Keratinocyte (primary cell): ENCODE measurements around the gene FJX1.

Experiments
- CTCF ChIP-seq, 3 experiments: IDR thresholded peaks in 1 of 3; conservative IDR thresholded peaks in 1 of 3; optimal IDR thresholded peaks in 1 of 3; 2 replicates in 2 of 3; 3 replicates in 1 of 3; pipeline versions ENCODE3 to v1.5.1; 2011; ENCODE audit warnings: low read length in 3 of 3, mild to moderate bottlenecking in 3 of 3, moderate library complexity in 2 of 3, control low read depth in 1 of 3, inconsistent platforms in 1 of 3; ENCODE audit not compliant: insufficient read depth in 2 of 3; ENCODE audit errors: extremely low read depth in 1 of 3
- EZH2 ChIP-seq: IDR thresholded peaks from one replicate; pipeline ENCODE4 v1.6.1; 2012; ENCODE audit warnings: inconsistent platforms, mild to moderate bottlenecking, low read length, moderate library complexity

DNA sequence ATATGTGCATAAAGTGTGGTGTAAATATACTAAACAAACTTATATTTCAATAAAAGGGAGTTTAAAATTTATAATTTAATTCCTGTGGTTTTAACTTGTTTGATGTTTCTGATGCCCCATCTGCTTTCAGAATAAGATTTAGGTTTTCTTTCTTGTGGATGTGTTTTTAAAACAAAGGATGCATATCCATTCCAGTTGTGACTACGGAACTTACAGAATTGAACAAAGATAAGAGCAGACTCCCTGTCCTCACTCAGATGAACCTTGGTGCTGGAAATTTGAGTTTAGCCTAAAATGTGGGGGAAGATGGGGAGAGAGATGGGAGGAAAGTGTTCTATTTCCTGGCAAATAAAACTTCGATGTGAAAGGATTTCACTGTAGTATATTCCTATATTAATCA is 2.5 kb downstream of the FJX1 start:
- no peak for TF ChIP-seq CTCF (optimal IDR thresholded peaks at IDR 0.05 in 1 of 3, IDR thresholded peaks at IDR 0.05 in 1 of 3, conservative IDR thresholded peaks at IDR 0.05 in 1 of 3; ENCODE audit: extremely low read depth in 1 of 3, insufficient read depth in 2 of 3, low read length in 3 of 3)
- TF ChIP-seq EZH2 = no peak
